CD14-positive monocyte (primary cell): Measurements from ENCODE around the gene UHRF1. TPM values are rescaled to one million over a fixed set of nuclear protein-coding genes. Genes with fewer than 3 reads are reported as not detected.

Source experiments
- DNase-seq, 3 donors: peaks; one replicate each; pipeline ENCODE4 v3.0.0-alpha.2; 2011 to 2022
- H2AFZ ChIP-seq: 2 replicates; pipeline ENCODE4 v1.6.0; 2012; ENCODE audit warnings: mild to moderate bottlenecking, low read depth, low read length, inconsistent platforms; ENCODE audit not compliant: insufficient read depth, poor library complexity, severe bottlenecking
- H3K27ac ChIP-seq, 2 donors: 1 replicate in 1 of 2; 2 replicates in 1 of 2; pipeline ENCODE4 v1.5.1; 2012 to 2013; ENCODE audit warnings: low read length in 2 of 2, control low read depth in 1 of 2, inconsistent platforms in 1 of 2, low read depth in 1 of 2, mild to moderate bottlenecking in 1 of 2
- H3K27me3 ChIP-seq, 2 donors: one replicate each; pipeline versions ENCODE4 v1.6.0 to v1.6.1; 2011 to 2013; ENCODE audit warnings: low read length in 2 of 2; ENCODE audit not compliant: control insufficient read depth in 2 of 2, insufficient read depth in 2 of 2
- H3K36me3 ChIP-seq, 2 donors: replicated peaks in 1 of 2; 1 replicate in 1 of 2; 2 replicates in 1 of 2; pipeline versions ENCODE4 v1.5.1 to v1.6.1; 2012 to 2013; ENCODE audit warnings: low read length in 2 of 2, control low read depth in 1 of 2, inconsistent platforms in 1 of 2, mild to moderate bottlenecking in 1 of 2; ENCODE audit not compliant: insufficient read depth in 2 of 2, control insufficient read depth in 1 of 2
- H3K4me1 ChIP-seq, 2 donors: 1 replicate in 1 of 2; 2 replicates in 1 of 2; pipeline versions ENCODE4 v1.5.1 to v1.6.1; 2012 to 2013; ENCODE audit warnings: low read length in 2 of 2, control low read depth in 1 of 2, inconsistent platforms in 1 of 2, mild to moderate bottlenecking in 1 of 2, moderate library complexity in 1 of 2; ENCODE audit not compliant: insufficient read depth in 2 of 2, control insufficient read depth in 1 of 2
- H3K4me2 ChIP-seq: replicated peaks from 2 replicates; pipeline ENCODE3; 2012; ENCODE audit warnings: low read length, moderate library complexity, mild to moderate bottlenecking; ENCODE audit not compliant: poor library complexity, severe bottlenecking; ENCODE audit errors: extremely low read depth
- H3K4me3 ChIP-seq, 3 experiments: fragments of 200-600 bp in 1 of 3; sonication (generic) in 1 of 3; replicated peaks in 1 of 3; 1 replicate in 2 of 3; 2 replicates in 1 of 3; pipeline ENCODE4 v1.5.1; 2011 to 2013; ENCODE audit warnings: low read length in 3 of 3, mild to moderate bottlenecking in 3 of 3, control low read depth in 2 of 3, low read depth in 2 of 3, inconsistent platforms in 1 of 3, moderate library complexity in 1 of 3
- H3K79me2 ChIP-seq: 2 replicates; pipeline ENCODE4 v1.6.0; 2012; ENCODE audit warnings: mild to moderate bottlenecking, control low read depth, inconsistent platforms, low read length, moderate library complexity; ENCODE audit not compliant: insufficient read depth
- H3K9ac ChIP-seq: 2 replicates; pipeline ENCODE4 v1.6.0; 2017; ENCODE audit warnings: low read length, mild to moderate bottlenecking; ENCODE audit not compliant: insufficient read depth, poor library complexity, severe bottlenecking
- H3K9me3 ChIP-seq, 2 donors: replicated peaks in 1 of 2; 1 replicate in 1 of 2; 2 replicates in 1 of 2; pipeline versions ENCODE4 v1.5.1 to v1.6.1; 2012 to 2013; ENCODE audit warnings: low read length in 2 of 2, control low read depth in 1 of 2; ENCODE audit not compliant: control insufficient read depth in 1 of 2, insufficient read depth in 1 of 2
- H4K20me1 ChIP-seq: 2 replicates; pipeline ENCODE4 v1.6.0; 2012; ENCODE audit warnings: mild to moderate bottlenecking, low read length, control low read depth, moderate library complexity; ENCODE audit not compliant: insufficient read depth
- H3K27ac Mint-ChIP-seq, 7 donors: one replicate each; pipeline ENCODE4 v1.8.0; 2020; ENCODE audit warnings: mild to moderate bottlenecking in 7 of 7, mixed read lengths in 7 of 7, moderate library complexity in 6 of 7, inconsistent platforms in 2 of 7
- H3K27me3 Mint-ChIP-seq, 3 donors: one replicate each; pipeline ENCODE4 v1.8.0; 2021 to 2022; ENCODE audit warnings: low read depth in 3 of 3, mild to moderate bottlenecking in 3 of 3, mixed read lengths in 3 of 3, moderate library complexity in 3 of 3, inconsistent platforms in 1 of 3
- H3K36me3 Mint-ChIP-seq, 2 donors: one replicate each; pipeline ENCODE4 v1.8.0; 2020; ENCODE audit warnings: mixed read lengths in 2 of 2, inconsistent platforms in 1 of 2, mild to moderate bottlenecking in 1 of 2
- H3K4me1 Mint-ChIP-seq: one replicate; pipeline ENCODE4 v1.8.0; 2020; ENCODE audit warnings: mild to moderate bottlenecking, mixed read lengths
- H3K4me3 Mint-ChIP-seq, 2 donors: one replicate each; pipeline ENCODE4 v1.8.0; 2020; ENCODE audit warnings: mild to moderate bottlenecking in 2 of 2, mixed read lengths in 2 of 2, moderate library complexity in 1 of 2
- H3K9me3 Mint-ChIP-seq, 7 donors: one replicate each; pipeline ENCODE4 v1.8.0; 2020 to 2022; ENCODE audit warnings: mixed read lengths in 7 of 7, mild to moderate bottlenecking in 6 of 7, moderate library complexity in 6 of 7, inconsistent platforms in 2 of 7
- CTCF ChIP-seq: fragments of 200-600 bp; IDR thresholded peaks from one replicate; pipeline ENCODE4 v1.8.0; 2022; ENCODE audit warnings: antibody characterized with exemption, mild to moderate bottlenecking
- WGBS: methylation state at CpG from one replicate; pipeline ENCODE4 v1.1.5; 2013; ENCODE audit warnings: missing lambda C conversion rate; ENCODE audit not compliant: insufficient coverage; 5-methylcytosine and 5-hydroxymethylcytosine counted together
- intact Hi-C, 2 donors: fragments of 100-400 bp; cut with micrococcal nuclease; formaldehyde crosslinking; loops; one replicate each; pipeline versions ENCODE4 v1.15.0 to v1.15.1; 2023
- polyA plus RNA-seq, 3 donors: library from polyadenylated mRNA; depleted of rRNA in 1 of 3; unstranded in 2 of 3; stranded (reverse) in 1 of 3; fragments of 300-500 nt in 2 of 3; fragments of >200 nt in 1 of 3; fragmentation: Illumina TruSeq in 2 of 3; gene quantifications; 1 replicate in 2 of 3; 2 replicates in 1 of 3; pipeline ENCODE4 v1.2.3, GENCODE V29; 2012 to 2021

UHRF1 gene
- polyA plus RNA-seq, 3 donors: 0.06 to 0.77 (median 0.63) TPM

- no peaks in the 10 kb centered on the region for H3K4me1 ChIP-seq
- TF ChIP-seq CTCF: no peak
- no peak overlapping the region for H3K4me3 Mint-ChIP-seq
- H3K4me3 ChIP-seq: no peak overlapping the region
- no peaks in the 10 kb centered on the region for H3K27me3 ChIP-seq
- no peak overlapping the region for H3K9ac ChIP-seq
- H3K4me2 ChIP-seq: no peak overlapping the region
- H3K79me2 ChIP-seq: peaks cover 81% of the 10 kb centered on the region
- peak overlapping the region in 4 of 7 donors; percentile 64 to 73 (median 68) for H3K27ac Mint-ChIP-seq
- H3K9me3 ChIP-seq: no peaks in the 10 kb centered on the region
- H2AFZ ChIP-seq: no peak overlapping the region
- H3K4me1 Mint-ChIP-seq: peaks cover 3% of the 10 kb centered on the region
- peaks cover 0 to 1% (median 0%) of the 10 kb centered on the region in 3 donors for H3K27me3 Mint-ChIP-seq
- WGBS: 98% methylated on average over 24 of the region's 32 CpGs
- no peaks in the 10 kb centered on the region for H4K20me1 ChIP-seq
- H3K36me3 ChIP-seq: peaks cover 36 to 77% of the 10 kb centered on the region in 2 donors
- H3K9me3 Mint-ChIP-seq: peaks cover 0 to 1% (median 0%) of the 10 kb centered on the region in 7 donors
- no peak for DNase-seq
- intact Hi-C loops: no loop called here
- peak overlapping the region in 1 of 2 donors; percentile 36 for H3K27ac ChIP-seq
- H3K36me3 Mint-ChIP-seq: peaks cover 54 to 93% of the 10 kb centered on the region in 2 donors
Observed at GRCh38 chr19:4932711-4933110, 23.4 kb downstream of the UHRF1 start.

- no peak overlapping the region for H3K4me2 ChIP-seq
- H3K27ac ChIP-seq: peak overlapping the region in 1 of 2 donors; percentile 53
- H3K4me1 ChIP-seq: no peaks in the 10 kb centered on the region
- peak overlapping the region in 6 of 7 donors; percentile 31 to 73 (median 68) for H3K27ac Mint-ChIP-seq
- H2AFZ ChIP-seq: no peak overlapping the region
- DNase-seq: no peak
- peaks cover 0 to 1% (median 0%) of the 10 kb centered on the region in 3 donors for H3K27me3 Mint-ChIP-seq
- H3K79me2 ChIP-seq: peaks cover 81% of the 10 kb centered on the region
- no peaks in the 10 kb centered on the region for H3K9me3 ChIP-seq
- no peak overlapping the region for H3K9ac ChIP-seq
- peaks cover 3% of the 10 kb centered on the region for H3K4me1 Mint-ChIP-seq
- H3K9me3 Mint-ChIP-seq: peaks cover 0 to 1% (median 0%) of the 10 kb centered on the region in 7 donors
- H4K20me1 ChIP-seq: no peaks in the 10 kb centered on the region
- peaks cover 60 to 95% of the 10 kb centered on the region in 2 donors for H3K36me3 Mint-ChIP-seq
- no peak overlapping the region for H3K4me3 Mint-ChIP-seq
- 20% methylated on average over 1 of the region's 7 CpGs for WGBS
- H3K4me3 ChIP-seq: no peak overlapping the region
- intact Hi-C loops: no loop called here
- no peaks in the 10 kb centered on the region for H3K27me3 ChIP-seq
- TF ChIP-seq CTCF: no peak
- H3K36me3 ChIP-seq: peaks cover 38 to 76% of the 10 kb centered on the region in 2 donors
Observed at GRCh38 chr19:4933528-4933927, 24.2 kb downstream of the UHRF1 start.
